ENCODE data around the gene FMN2.

The FMN2 gene

GRCh38 chr1:240466509-240466908, 374.8 kb downstream of the FMN2 start:
- TF ChIP-seq CTCF (conservative IDR thresholded peaks at IDR 0.05), result no peak
- no peak for TF ChIP-seq ZFX (IDR thresholded peaks at IDR 0.05)
- no peak overlapping the region for H3K27ac ChIP-seq

GRCh38 chr1:240467895-240468294, 376.2 kb downstream of the FMN2 start:
- TF ChIP-seq CTCF (conservative IDR thresholded peaks at IDR 0.05) (no peak), ZFX (IDR thresholded peaks at IDR 0.05) (no peak)
- no peak overlapping the region for H3K27ac ChIP-seq

- H3K27ac ChIP-seq, result no peak overlapping the region
- TF ChIP-seq CTCF (conservative IDR thresholded peaks at IDR 0.05) (no peak), ZFX (IDR thresholded peaks at IDR 0.05) (no peak)
These were observed 377.0 kb downstream of the FMN2 start for GRCh38 chr1:240468656-240469055.

- TF ChIP-seq CTCF (conservative IDR thresholded peaks at IDR 0.05) (no peak), ZFX (IDR thresholded peaks at IDR 0.05) (no peak)
- H3K27ac ChIP-seq, result no peak overlapping the region
These were observed 382.5 kb downstream of the FMN2 start for GRCh38 chr1:240474133-240474614.

- H3K27ac ChIP-seq, result no peak overlapping the region
- TF ChIP-seq CTCF (conservative IDR thresholded peaks at IDR 0.05) (no peak), ZFX (IDR thresholded peaks at IDR 0.05) (no peak)
These were observed 384.1 kb downstream of the FMN2 start for GRCh38 chr1:240475832-240476231.

GRCh38 chr1:240478536-240478935, 386.9 kb downstream of the FMN2 start:
- TF ChIP-seq CTCF (conservative IDR thresholded peaks at IDR 0.05) (no peak), ZFX (IDR thresholded peaks at IDR 0.05) (no peak)
- H3K27ac ChIP-seq, result no peak overlapping the region

- TF ChIP-seq ZFX (IDR thresholded peaks at IDR 0.05) (no peak), CTCF (conservative IDR thresholded peaks at IDR 0.05) (no peak)
- H3K27ac ChIP-seq, result no peak overlapping the region
These were observed 393.2 kb downstream of the FMN2 start for GRCh38 chr1:240484804-240485443.
